K562 (cell line): Measurements from ENCODE around the gene LPCAT3. TPM values are rescaled to one million over a fixed set of nuclear protein-coding genes. Genes with fewer than 3 reads are reported as not detected.

ENCODE experiments used
- ATAC-seq: fragments of 200-7000 bp; cut with Tn5 transposase; 3 replicates; pipeline ENCODE4 v1.9.1; 2020; ENCODE audit warnings: moderate library complexity
- BruUV-seq: library from RNA; stranded (reverse); fragments of 400-500 nt; replicated peaks from 2 replicates; lab custom pipeline; 2021; lab: Mats Ljungman, UMichigan
- CTCF ChIA-PET: fragments of 300-600 bp; formaldehyde crosslinking; extraction: SDS; loops from one replicate; lab custom pipeline; 2021; ENCODE audit warnings: low intra/inter-chr PET ratio; lab: Yijun Ruan, JAX
- POLR2A ChIA-PET: fragments of 300-600, 350-650 bp; sonication (Branson Sonifier 250); formaldehyde crosslinking; extraction: SDS; loops from one replicate; lab custom pipeline; 2021; ENCODE audit warnings: antibody characterized with exemption, inconsistent platforms; lab: Yijun Ruan, JAX
- DNase-seq, 4 experiments: peaks; one replicate each; pipeline versions ENCODE4 v3.0.0 to v3.0.0-alpha.2; 2011 to 2018; ENCODE audit warnings: low spot score in 3 of 4, mixed read lengths in 3 of 4; ENCODE audit errors: extremely low read depth in 1 of 4
- FAIRE-seq: peaks from 2 replicates; lab custom pipeline; 2011; peaks lifted over from hg19 to GRCh38; lab: Jason Lieb, UNC
- H2AFZ ChIP-seq: 2 replicates; pipeline ENCODE4 v1.6.0; 2011; ENCODE audit warnings: low read depth, low read length, control low read depth, inconsistent platforms
- H3K27ac ChIP-seq: fragments of 200-600 bp; 3 replicates; pipeline ENCODE4 v1.8.0; 2011; ENCODE audit warnings: low read depth, mild to moderate bottlenecking, control low read depth, inconsistent platforms, low read length, moderate library complexity, mixed read lengths; ENCODE audit errors: extremely low read depth
- H3K27me3 ChIP-seq, 2 experiments: fragments of 300-600 bp in 1 of 2; 2 replicates in 1 of 2; 3 replicates in 1 of 2; pipeline versions ENCODE4 v1.6.0 to v1.8.0; 2011; ENCODE audit warnings: inconsistent platforms in 2 of 2, low read length in 2 of 2, mild to moderate bottlenecking in 1 of 2, mixed read lengths in 1 of 2, moderate library complexity in 1 of 2; ENCODE audit not compliant: control insufficient read depth in 2 of 2, insufficient read depth in 2 of 2
- H3K36me3 ChIP-seq: fragments of 300-600 bp; 3 replicates; pipeline ENCODE4 v1.8.0; 2011; ENCODE audit warnings: mild to moderate bottlenecking, low read length, inconsistent platforms; ENCODE audit not compliant: control insufficient read depth, insufficient read depth
- H3K4me1 ChIP-seq, 2 experiments: fragments of 200-600 bp in 1 of 2; replicated peaks in 1 of 2; 2 replicates in 1 of 2; 3 replicates in 1 of 2; pipeline versions ENCODE4 v1.5.1 to v1.8.0; 2011; ENCODE audit warnings: inconsistent platforms in 2 of 2, low read length in 2 of 2, mild to moderate bottlenecking in 1 of 2, mixed read lengths in 1 of 2, moderate library complexity in 1 of 2; ENCODE audit not compliant: control insufficient read depth in 2 of 2, insufficient read depth in 2 of 2
- H3K4me2 ChIP-seq: 2 replicates; pipeline ENCODE4 v1.6.1; 2011; ENCODE audit warnings: low read length, control low read depth, inconsistent platforms, mixed read lengths; ENCODE audit not compliant: insufficient read depth
- H3K4me3 ChIP-seq: fragments of 200-600 bp; sonication (generic), shearing (Covaris generic); 2 replicates; pipeline ENCODE4 v1.5.1; 2016; ENCODE audit warnings: control low read depth, inconsistent platforms
- H3K79me2 ChIP-seq: fragments of 200-600 bp; 3 replicates; pipeline ENCODE4 v1.8.0; 2011; ENCODE audit warnings: low read length, inconsistent platforms; ENCODE audit not compliant: control insufficient read depth, insufficient read depth
- H3K9ac ChIP-seq, 2 experiments: 2 replicates each; pipeline versions ENCODE4 v1.6.0 to v1.6.1; 2011; ENCODE audit warnings: low read depth in 2 of 2, low read length in 2 of 2, control low read depth in 1 of 2, inconsistent platforms in 1 of 2, mild to moderate bottlenecking in 1 of 2, mixed read lengths in 1 of 2; ENCODE audit not compliant: insufficient read depth in 1 of 2
- H3K9me1 ChIP-seq: one replicate; pipeline ENCODE4 v1.6.0; 2011; ENCODE audit warnings: inconsistent platforms, mild to moderate bottlenecking, low read length, moderate library complexity; ENCODE audit not compliant: control insufficient read depth, insufficient read depth
- H3K9me3 ChIP-seq: replicated peaks from 2 replicates; pipeline ENCODE4 v1.5.1; 2011; ENCODE audit warnings: low read depth, low read length, inconsistent platforms; ENCODE audit not compliant: control insufficient read depth, insufficient read depth
- H4K20me1 ChIP-seq: replicated peaks from 2 replicates; pipeline ENCODE4 v1.6.1; 2011; ENCODE audit warnings: low read length, inconsistent platforms, mixed read lengths; ENCODE audit not compliant: control insufficient read depth, insufficient read depth
- HNRNPL ChIP-seq: fragments of 200-400 bp; formaldehyde crosslinking; IDR thresholded peaks from 2 replicates; pipeline ENCODE4 v1.6.1; 2017; ENCODE audit warnings: low read depth, mild to moderate bottlenecking, low read length
- ID3 ChIP-seq, 2 experiments: fragments of 250-450 bp in 1 of 2; fragments of 450-650 bp in 1 of 2; sonication (Bioruptor Pico) in 1 of 2; IDR thresholded peaks; 2 replicates each; pipeline versions ENCODE4 v1.6.1 to v1.8.0; 2016 to 2021; ENCODE audit warnings: mild to moderate bottlenecking in 2 of 2, moderate library complexity in 2 of 2, missing compliant biosample characterization in 1 of 2, missing genetic modification characterization in 1 of 2
- PKNOX1 ChIP-seq: fragments of 450-650 bp; IDR thresholded peaks from 2 replicates; pipeline ENCODE4 v1.6.1; 2016
- POLR2AphosphoS5 ChIP-seq: IDR thresholded peaks from 2 replicates; pipeline ENCODE4 v1.6.1; 2011; ENCODE audit warnings: mild to moderate bottlenecking, low read depth, low read length, moderate library complexity; ENCODE audit not compliant: control insufficient read depth, insufficient read depth
- WGBS: fragments of 100-300 bp; shearing (Covaris generic); methylation state at CpG from one replicate; pipeline ENCODE4 v1.1.6; 2016; ENCODE audit warnings: low coverage, mixed read lengths; ENCODE audit not compliant: insufficient coverage; ENCODE audit errors: missing lambda C conversion rate; 5-methylcytosine and 5-hydroxymethylcytosine counted together
- in situ Hi-C: fragments of 300-500 bp; cut with MboI; formaldehyde crosslinking; loops from 4 replicates; pipeline ENCODE4 v1.15.0; 2018; ENCODE audit warnings: inconsistent platforms, mixed read lengths
- intact Hi-C: fragments of 100-400 bp; cut with micrococcal nuclease; formaldehyde crosslinking; loops from 2 replicates; pipeline ENCODE4 v1.14.2; 2022
- polyA plus RNA-seq, 8 experiments: library from polyadenylated mRNA; depleted of rRNA in 4 of 8; stranded (reverse) in 5 of 8; unstranded in 3 of 8; fragments of >200 nt; fragmentation: Nextera tagmentation in 2 of 8; fragmentation: Illumina TruSeq in 1 of 8; extraction: Ambion mirVana in 2 of 8; extraction: Trizol in 1 of 8; gene quantifications; 2 replicates each; pipeline versions ENCODE4 v1.2.1 to v1.2.3, GENCODE V29; 2011 to 2014; ENCODE audit warnings: inconsistent platforms in 1 of 8, missing spikeins in 1 of 8
- total RNA-seq, 7 experiments: library from RNA; depleted of rRNA in 6 of 7; stranded (reverse); fragments of >200 nt in 6 of 7; fragmentation: Illumina TruSeq in 2 of 7; extraction: Trizol in 2 of 7; gene quantifications; 2 replicates each; pipeline versions ENCODE4 v1.2.1 to v1.2.3, GENCODE V29; 2011 to 2021; ENCODE audit warnings: low replicate concordance in 1 of 7

Gene LPCAT3
- total and polyA plus RNA-seq, 9 of the 15 experiments (the other 6 are each of a cell fraction or from before 2014, with no cell fraction given): 4.9 to 52.5 (median 25.3) TPM

- peak overlapping the region in 1 of 2 experiments; percentile 60; a peak in 1 of 4 replicates for H3K9ac ChIP-seq
- TF ChIP-seq POLR2AphosphoS5: peak; percentile 24; the same call in 1 of the 2 replicates
- TF ChIP-seq ID3 (CRISPR knock-in tag; IDR thresholded peaks at IDR 0.05): no peak
- TF ChIP-seq ID3 (tag; IDR thresholded peaks at IDR 0.05): no peak
- H3K4me1 ChIP-seq: peaks cover 47 to 60% of the 10 kb centered on the region in 2 experiments
- no peak overlapping the region for H2AFZ ChIP-seq
- no peak overlapping the region for H3K4me2 ChIP-seq
- no peak overlapping the region; the same call in 2 of the 3 replicates for H3K27ac ChIP-seq
- H3K36me3 ChIP-seq: peaks cover 49% of the 10 kb centered on the region
- H3K4me3 ChIP-seq: no peak overlapping the region
- CTCF ChIA-PET: no interaction called here
- no peaks in the 10 kb centered on the region for H3K9me1 ChIP-seq
- 68% methylated on average over 5 of the region's 7 CpGs for WGBS
- H3K9me3 ChIP-seq: no peaks in the 10 kb centered on the region
- no peaks in the 10 kb centered on the region for H4K20me1 ChIP-seq
- DNase-seq (no peak), FAIRE-seq (no peak), ATAC-seq (no peak)
- POLR2A ChIA-PET: interaction anchor here (0.6 to 1.6 kb wide), 7 partner anchors 19 to 145 kb away, joined by 3 to 6 read pairs (median 3); partner anchors contain the start of genes C12orf57 and RNU7-1
- no peaks in the 10 kb centered on the region for H3K27me3 ChIP-seq
- in situ Hi-C loops (no loop called here), intact Hi-C loops (loop anchor here (10.0 kb wide), 1 partner anchor 218 kb away; the partner anchor contains the start of gene PEX5)
- BruUV-seq: no TSS peak
- H3K79me2 ChIP-seq: peaks cover 46% of the 10 kb centered on the region
These were observed 51.9 kb downstream of the LPCAT3 start for GRCh38 chr12:6966351-6966750.

- Histone ChIP-seq H4K20me1 (no peaks in the 10 kb centered on the region), H3K9me1 (no peaks in the 10 kb centered on the region), H3K9ac (peak overlapping the region; percentile 31 to 51; a peak in 3 of 4 replicates), H3K9me3 (no peaks in the 10 kb centered on the region), H3K4me3 (no peak overlapping the region), H3K27me3 (no peaks in the 10 kb centered on the region), H3K79me2 (peaks cover 46% of the 10 kb centered on the region), H3K36me3 (peaks cover 49% of the 10 kb centered on the region), H3K27ac (peak overlapping the region; percentile 83), H3K4me2 (peak overlapping the region; percentile 9; the same call in 1 of the 2 replicates), H2AFZ (no peak overlapping the region), H3K4me1 (peaks cover 54 to 67% of the 10 kb centered on the region in 2 experiments)
- DNase-seq (no peak), ATAC-seq (no peak), FAIRE-seq (no peak)
- intact Hi-C loops (loop anchor here (1.0 to 10.0 kb wide), 2 partner anchors 21 to 219 kb away; partner anchors contain the start of genes C12orf57 and PEX5), in situ Hi-C loops (no loop called here)
- WGBS: 44% methylated on average over 4 of the region's 4 CpGs
- POLR2A ChIA-PET: interaction anchor here (0.6 to 1.6 kb wide), 5 partner anchors 21 to 139 kb away, joined by 3 to 6 read pairs (median 3); partner anchors contain the start of genes C12orf57 and RNU7-1
- CTCF ChIA-PET: interaction anchor here (1.0 to 2.1 kb wide), 4 partner anchors 19 to 97 kb away, joined by 3 to 12 read pairs (median 5); partner anchors contain the start of gene C12orf57
- no TSS peak for BruUV-seq
- TF ChIP-seq HNRNPL (no peak), PKNOX1 (peak; percentile 68)
These were observed 52.6 kb downstream of the LPCAT3 start for GRCh38 chr12:6965714-6966113.
